Stimulated activated CD4-positive, alpha-beta T cell treated with anti-CD3 and anti-CD28 coated beads, Interleukin-12 subunit alpha, Interleukin-12 subunit beta, amount 100 ng/mL, for 4 hours (primary cell): ENCODE measurements around the gene KLHDC7B.
A peak's percentile ranks its signal among the peaks of the same experiment; 100 is the strongest.
"Not testable (repeated sequence)": the region's sequence is repeated elsewhere in the genome, so short reads cannot be mapped to it uniquely, and the experiment has no call there.

ENCODE experiments used
- DNase-seq: peaks from one replicate; pipeline ENCODE4 v3.0.0-alpha.2; 2020

Gene KLHDC7B

GRCh38 chr22:50517495-50518260, 28.0 kb upstream of the KLHDC7B start:
- no peak for DNase-seq

- no peak for DNase-seq
Observed at GRCh38 chr22:50518606-50519005, 27.1 kb upstream of the KLHDC7B start.

GRCh38 chr22:50519151-50519550, 26.5 kb upstream of the KLHDC7B start:
- no peak for DNase-seq

GRCh38 chr22:50520184-50520583, 25.5 kb upstream of the KLHDC7B start:
- DNase-seq, result not testable (repeated sequence)

GRCh38 chr22:50520826-50521453, 24.8 kb upstream of the KLHDC7B start:
- DNase-seq, result no peak

- no peak for DNase-seq
Observed at GRCh38 chr22:50521710-50522109, 24.0 kb upstream of the KLHDC7B start.

GRCh38 chr22:50522208-50522805, 23.4 kb upstream of the KLHDC7B start:
- no peak for DNase-seq

GRCh38 chr22:50522806-50523438, 22.8 kb upstream of the KLHDC7B start:
- no peak for DNase-seq

GRCh38 chr22:50523458-50523805, 22.3 kb upstream of the KLHDC7B start:
- DNase-seq, result no peak

GRCh38 chr22:50523806-50524675, 21.7 kb upstream of the KLHDC7B start:
- no peak for DNase-seq

- DNase-seq, result no peak
Observed at GRCh38 chr22:50524676-50525103, 21.0 kb upstream of the KLHDC7B start.

GRCh38 chr22:50525104-50525857, 20.4 kb upstream of the KLHDC7B start, which contains the start of gene SCO2:
Gene SCO2, minus strand, starts transcription at chr22:50525598. Its CDS starts 1,187 bp downstream, at chr22:50524411.
- peak; percentile 99 for DNase-seq

- DNase-seq, result no peak
Observed at GRCh38 chr22:50525858-50526107, 19.9 kb upstream of the KLHDC7B start.

- peak; percentile 87 for DNase-seq
Observed at GRCh38 chr22:50526108-50526833, 19.4 kb upstream of the KLHDC7B start.

- no peak for DNase-seq
Observed at GRCh38 chr22:50526834-50527801, 18.6 kb upstream of the KLHDC7B start.

GRCh38 chr22:50527921-50528681, 17.6 kb upstream of the KLHDC7B start:
- DNase-seq, result no peak

GRCh38 chr22:50528682-50529415, 16.9 kb upstream of the KLHDC7B start:
- DNase-seq, result no peak

GRCh38 chr22:50529416-50529896, 16.2 kb upstream of the KLHDC7B start:
- DNase-seq, result no peak
